SK-N-MC (cell line): Measurements from ENCODE around the gene ANKRD44.

Experiments used
- EZH2 ChIP-seq: fragments of 200-600 bp; sonication (generic); IDR thresholded peaks from one replicate; pipeline ENCODE4 v1.6.1; 2017; ENCODE audit warnings: antibody characterized with exemption
- POLR2AphosphoS5 ChIP-seq: IDR thresholded peaks from 2 replicates; pipeline ENCODE4 v1.6.1; 2012; ENCODE audit warnings: mild to moderate bottlenecking, low read depth, low read length, borderline replicate concordance

DNA sequence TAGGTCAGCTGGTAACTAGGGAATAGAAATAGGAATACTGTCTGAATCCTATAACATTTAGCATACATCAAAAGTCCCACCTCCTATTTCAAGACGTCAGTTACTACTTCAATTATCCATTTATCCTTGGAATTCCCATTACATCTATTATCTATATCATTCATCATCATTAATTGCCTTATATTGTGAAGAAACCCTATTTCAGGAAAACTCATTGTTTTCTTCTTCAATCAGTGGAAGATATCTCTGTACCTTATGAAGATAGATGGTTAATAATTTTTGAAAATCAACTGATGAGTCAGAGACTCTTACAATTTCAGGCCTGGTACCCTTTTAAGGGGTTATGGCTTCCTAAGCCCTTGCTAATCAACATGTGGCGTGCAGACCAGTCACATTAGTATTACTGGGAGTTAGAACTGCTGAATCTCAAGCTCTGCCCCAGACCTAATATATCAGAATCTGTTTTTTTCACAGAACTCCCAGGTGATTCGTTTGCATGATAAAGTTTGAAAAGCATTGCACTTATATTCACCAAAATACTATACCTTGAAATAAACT is 314.7 kb downstream of the ANKRD44 start:
- no peak for TF ChIP-seq POLR2AphosphoS5
- TF ChIP-seq EZH2: no peak
